GM19372 (cell line): Measurements from ENCODE around the gene HSP90AA1.

Source experiments
- ATAC-seq: cut with Tn5 transposase; IDR thresholded peaks from one replicate; pipeline ENCODE4 v1.9.1; 2021; ENCODE audit warnings: mild to moderate bottlenecking, low read depth, moderate library complexity; ENCODE audit not compliant: unreplicated experiment

Gene HSP90AA1

GRCh38 chr14:102044566-102044965, 42.3 kb downstream of the HSP90AA1 start:
- ATAC-seq: no peak

- no peak for ATAC-seq
These were observed 43.4 kb downstream of the HSP90AA1 start for GRCh38 chr14:102043251-102044025.

GRCh38 chr14:102042699-102043098, 44.1 kb downstream of the HSP90AA1 start:
- no peak for ATAC-seq

- ATAC-seq: no peak
These were observed 46.7 kb downstream of the HSP90AA1 start for GRCh38 chr14:102040153-102040552.

- no peak for ATAC-seq
These were observed 47.7 kb downstream of the HSP90AA1 start for GRCh38 chr14:102039157-102039556.

GRCh38 chr14:102037686-102038085, 49.2 kb downstream of the HSP90AA1 start:
- no peak for ATAC-seq

GRCh38 chr14:102035914-102036313, 50.9 kb downstream of the HSP90AA1 start:
- no peak for ATAC-seq

GRCh38 chr14:102034301-102034700, 52.5 kb downstream of the HSP90AA1 start:
- ATAC-seq: no peak

- ATAC-seq: no peak
These were observed 53.6 kb downstream of the HSP90AA1 start for GRCh38 chr14:102033241-102033640.
